ENCODE results near the gene DCLK3. TPM values are rescaled to one million over a fixed set of nuclear protein-coding genes. Genes with fewer than 3 reads are reported as not detected.

The DCLK3 gene
- total and polyA plus RNA-seq, 8 donors: 0.04 to 0.16 (median 0.07) TPM; not detected in 3

DNA sequence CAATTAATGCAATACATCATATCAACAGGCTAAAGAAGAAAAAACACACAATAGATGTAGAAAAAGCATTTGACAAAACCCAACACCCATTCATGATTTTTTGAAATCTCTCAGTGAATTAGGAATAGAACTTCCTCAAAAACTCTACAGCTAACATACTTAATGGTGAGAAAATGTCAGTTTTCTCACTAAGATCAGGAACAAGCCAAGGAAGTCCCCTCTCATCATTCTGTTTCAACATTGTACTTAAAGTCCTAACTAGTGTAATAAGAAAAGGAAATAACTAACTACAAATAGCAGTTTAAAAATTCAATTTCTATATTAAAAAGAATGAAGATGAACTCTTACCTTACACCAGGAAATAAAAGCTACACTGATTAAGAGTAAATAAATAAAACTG lies 77.8 kb downstream of the DCLK3 start:
- ATAC-seq (no peak), DNase-seq (no peak), FAIRE-seq (no peak)
- H3K27ac ChIP-seq: no peak overlapping the region
- no peak overlapping the region for H3K4me3 ChIP-seq
- H3K4me1 ChIP-seq: no peaks in the 10 kb centered on the region
- intact Hi-C loops (cut with DNase I): no loop called here
- no peaks in the 10 kb centered on the region for H3K27me3 ChIP-seq
- H3K9me3 ChIP-seq: no peaks in the 10 kb centered on the region
- H3K36me3 ChIP-seq: no peaks in the 10 kb centered on the region
- TF ChIP-seq, protein P1, sequence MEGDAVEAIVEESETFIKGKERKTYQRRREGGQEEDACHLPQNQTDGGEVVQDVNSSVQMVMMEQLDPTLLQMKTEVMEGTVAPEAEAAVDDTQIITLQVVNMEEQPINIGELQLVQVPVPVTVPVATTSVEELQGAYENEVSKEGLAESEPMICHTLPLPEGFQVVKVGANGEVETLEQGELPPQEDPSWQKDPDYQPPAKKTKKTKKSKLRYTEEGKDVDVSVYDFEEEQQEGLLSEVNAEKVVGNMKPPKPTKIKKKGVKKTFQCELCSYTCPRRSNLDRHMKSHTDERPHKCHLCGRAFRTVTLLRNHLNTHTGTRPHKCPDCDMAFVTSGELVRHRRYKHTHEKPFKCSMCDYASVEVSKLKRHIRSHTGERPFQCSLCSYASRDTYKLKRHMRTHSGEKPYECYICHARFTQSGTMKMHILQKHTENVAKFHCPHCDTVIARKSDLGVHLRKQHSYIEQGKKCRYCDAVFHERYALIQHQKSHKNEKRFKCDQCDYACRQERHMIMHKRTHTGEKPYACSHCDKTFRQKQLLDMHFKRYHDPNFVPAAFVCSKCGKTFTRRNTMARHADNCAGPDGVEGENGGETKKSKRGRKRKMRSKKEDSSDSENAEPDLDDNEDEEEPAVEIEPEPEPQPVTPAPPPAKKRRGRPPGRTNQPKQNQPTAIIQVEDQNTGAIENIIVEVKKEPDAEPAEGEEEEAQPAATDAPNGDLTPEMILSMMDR (IDR thresholded peaks at IDR 0.05): no peak

DNA sequence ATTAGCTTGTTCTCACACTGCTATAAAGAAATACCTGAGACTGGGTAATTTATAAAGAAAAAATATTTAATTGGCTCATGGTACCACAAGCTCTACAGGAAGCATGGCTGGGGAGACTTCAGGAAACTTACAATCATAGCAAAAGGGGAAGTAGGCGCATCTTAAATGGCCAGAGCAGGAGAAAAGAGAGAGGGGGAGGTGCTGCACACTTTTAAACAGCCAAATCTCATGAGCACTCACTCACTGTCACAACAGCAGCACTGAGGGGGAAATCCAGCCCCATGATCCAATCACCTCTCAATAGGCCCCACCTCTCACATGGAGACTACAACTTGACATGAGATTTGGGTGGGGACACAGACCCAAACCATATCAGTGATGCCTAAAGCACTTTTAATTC lies 82.5 kb downstream of the DCLK3 start:
- Histone ChIP-seq H3K27ac (no peak overlapping the region), H3K4me3 (no peak overlapping the region), H3K4me1 (no peaks in the 10 kb centered on the region), H3K9me3 (no peaks in the 10 kb centered on the region), H3K27me3 (no peaks in the 10 kb centered on the region), H3K36me3 (no peaks in the 10 kb centered on the region)
- TF ChIP-seq, protein P1 (IDR thresholded peaks at IDR 0.05): no peak
- no peak for FAIRE-seq
- 57 to 77% methylated on average over 1 of the region's 1 CpG for WGBS, 2 donors
- ATAC-seq: no peak
- intact Hi-C loops (cut with DNase I): no loop called here
- no peak for DNase-seq

DNA sequence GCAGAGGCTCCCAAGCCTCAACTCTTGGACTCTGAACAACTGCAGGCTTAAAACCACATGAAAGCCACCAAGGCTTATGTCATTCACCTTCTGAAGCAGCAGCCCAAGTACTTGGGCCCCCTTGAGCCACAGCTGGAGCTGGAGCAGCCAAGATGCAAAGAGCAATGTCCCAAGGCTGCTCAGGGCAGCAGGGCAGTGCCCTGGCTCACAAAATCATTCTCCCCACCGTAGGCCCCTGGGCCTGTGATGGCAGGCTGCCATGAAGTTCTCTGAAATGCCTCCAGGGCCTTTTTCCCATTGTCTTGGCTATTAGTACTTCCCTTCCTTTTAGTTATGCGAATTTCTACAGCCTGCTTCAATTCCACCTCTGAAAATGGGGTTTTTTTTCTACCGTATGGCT lies 83.4 kb downstream of the DCLK3 start:
- TF ChIP-seq, protein P1 (IDR thresholded peaks at IDR 0.05): no peak
- Histone ChIP-seq H3K27ac (no peak overlapping the region), H3K27me3 (no peaks in the 10 kb centered on the region), H3K4me3 (no peak overlapping the region), H3K36me3 (no peaks in the 10 kb centered on the region), H3K9me3 (no peaks in the 10 kb centered on the region), H3K4me1 (no peaks in the 10 kb centered on the region)
- no peak for FAIRE-seq
- DNase-seq: no peak
- no peak for ATAC-seq
- 50 to 62% methylated on average over 3 of the region's 3 CpGs for WGBS, 2 donors
- intact Hi-C loops (cut with DNase I): no loop called here

DNA sequence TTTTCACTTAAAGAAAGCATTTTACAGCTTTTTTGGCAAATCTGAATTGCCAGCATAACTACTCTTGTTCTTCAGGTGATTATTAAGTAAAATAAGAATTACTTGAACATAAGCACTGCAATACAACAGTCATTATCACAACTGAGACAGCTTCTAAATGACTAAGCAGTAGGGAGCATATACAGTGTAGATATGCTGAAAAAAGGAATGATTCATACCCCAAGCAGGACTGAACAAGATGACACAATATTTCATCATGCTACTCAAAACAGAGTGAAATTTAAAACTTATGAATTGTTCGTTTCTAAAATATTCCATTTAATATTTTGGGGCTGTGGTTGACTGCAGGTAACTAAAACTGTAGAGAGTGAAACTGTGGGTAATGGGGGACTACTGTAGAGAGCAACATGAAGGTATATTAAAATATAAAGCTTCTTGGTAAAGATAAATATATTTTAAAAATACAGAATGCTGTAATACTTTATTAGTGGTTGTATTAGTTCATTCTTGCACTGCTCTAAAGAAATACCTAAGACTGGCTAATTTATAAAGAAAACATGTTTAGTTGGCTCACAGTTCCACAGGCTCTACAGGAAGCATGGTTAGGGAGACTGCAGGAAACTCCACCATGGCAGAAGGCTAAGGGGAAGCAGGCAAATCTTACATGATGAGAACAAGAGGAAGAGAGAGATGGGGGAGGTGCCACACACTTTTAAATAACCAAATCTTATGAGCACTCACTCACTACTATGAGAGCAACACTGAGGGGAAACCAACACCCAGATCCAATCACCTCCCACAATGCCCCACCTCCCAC lies 84.8 kb downstream of the DCLK3 start:
- TF ChIP-seq, protein P1 (IDR thresholded peaks at IDR 0.05): no peak
- Histone ChIP-seq H3K4me1 (no peaks in the 10 kb centered on the region), H3K9me3 (no peaks in the 10 kb centered on the region), H3K27me3 (no peaks in the 10 kb centered on the region), H3K36me3 (no peaks in the 10 kb centered on the region), H3K27ac (no peak overlapping the region), H3K4me3 (no peak overlapping the region)
- intact Hi-C loops (cut with DNase I): no loop called here
- WGBS, 2 donors: 25 to 44% methylated on average over 1 of the region's 1 CpG
- ATAC-seq: no peak
- DNase-seq: no peak
- FAIRE-seq: no peak

DNA sequence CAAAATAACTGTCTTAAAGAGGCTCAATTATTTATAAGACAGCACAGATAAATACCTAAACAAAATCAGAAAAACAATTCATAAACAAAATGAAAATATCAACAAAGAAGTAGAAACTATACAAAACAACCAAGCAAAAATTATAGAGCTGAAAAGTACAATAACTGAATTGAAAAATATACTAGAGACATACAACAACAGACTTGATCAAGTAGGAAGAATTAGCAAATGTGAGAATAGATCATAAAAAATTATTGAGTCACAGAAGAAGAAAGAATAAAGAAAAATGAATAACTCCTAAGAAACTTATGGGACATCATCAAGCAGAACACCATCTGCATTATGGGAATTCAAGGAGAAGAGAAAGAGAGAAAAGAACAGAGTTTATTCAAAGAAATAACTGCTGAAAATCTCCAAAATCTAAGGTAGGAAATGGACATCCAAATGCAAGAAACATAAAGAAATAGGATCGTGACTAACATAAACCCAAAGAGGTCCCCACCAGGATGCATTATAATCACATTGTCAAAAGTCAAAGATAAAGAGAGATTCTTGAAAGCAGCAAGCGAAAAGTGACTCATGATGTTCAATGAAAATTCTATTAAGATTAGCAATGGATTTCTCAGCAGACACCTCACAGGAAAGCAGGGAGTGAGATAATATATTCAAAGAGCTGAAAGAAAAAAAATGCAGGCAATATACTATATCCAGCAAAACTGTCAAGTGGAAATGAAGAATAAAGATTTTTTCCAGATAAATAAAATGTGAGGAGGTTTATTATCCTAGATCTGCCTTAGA lies 85.9 kb downstream of the DCLK3 start:
- intact Hi-C loops (cut with DNase I): no loop called here
- FAIRE-seq: no peak
- 42 to 52% methylated on average over 2 of the region's 2 CpGs for WGBS, 2 donors

More for the DNA sequence above, 85.9 kb downstream of the DCLK3 start:
- Histone ChIP-seq H3K36me3 (no peaks in the 10 kb centered on the region), H3K27ac (no peak overlapping the region), H3K4me1 (no peaks in the 10 kb centered on the region), H3K9me3 (no peaks in the 10 kb centered on the region), H3K27me3 (no peaks in the 10 kb centered on the region), H3K4me3 (no peak overlapping the region)
- ATAC-seq (no peak), DNase-seq (no peak)
- TF ChIP-seq, protein P1 (IDR thresholded peaks at IDR 0.05): no peak
